Gastrocnemius medialis (tissue), 4 donors: ENCODE measurements around the gene DSP.

Experiments used
- CTCF ChIP-seq, 5 experiments: fragments of 450-650 bp in 3 of 5; fragments of 200-600 bp in 2 of 5; sonication (generic) in 2 of 5; IDR thresholded peaks in 4 of 5; conservative IDR thresholded peaks in 1 of 5; 1 replicate in 4 of 5; 2 replicates in 1 of 5; pipeline ENCODE4 v1.5.1; 2016 to 2019; ENCODE audit warnings: antibody characterized with exemption in 5 of 5, mild to moderate bottlenecking in 3 of 5, moderate library complexity in 3 of 5
- POLR2A ChIP-seq, 2 donors: fragments of 450-650 bp; IDR thresholded peaks; one replicate each; pipeline ENCODE4 v1.6.1; 2017; ENCODE audit warnings: antibody characterized with exemption in 2 of 2, mild to moderate bottlenecking in 2 of 2, moderate library complexity in 2 of 2

GRCh38 chr6:7513529-7513928 is 27.9 kb upstream of the DSP start:
- TF ChIP-seq POLR2A (IDR thresholded peaks at IDR 0.05) (no peak), CTCF (IDR thresholded peaks at IDR 0.05 in 4 of 5, conservative IDR thresholded peaks at IDR 0.05 in 1 of 5) (no peak)
